HG03064 (cell line): ENCODE results near the gene PTPRC.

Experiments
- ATAC-seq: cut with Tn5 transposase; IDR thresholded peaks from one replicate; pipeline ENCODE4 v1.9.1; 2021; ENCODE audit warnings: low read depth; ENCODE audit not compliant: unreplicated experiment

Gene PTPRC

DNA sequence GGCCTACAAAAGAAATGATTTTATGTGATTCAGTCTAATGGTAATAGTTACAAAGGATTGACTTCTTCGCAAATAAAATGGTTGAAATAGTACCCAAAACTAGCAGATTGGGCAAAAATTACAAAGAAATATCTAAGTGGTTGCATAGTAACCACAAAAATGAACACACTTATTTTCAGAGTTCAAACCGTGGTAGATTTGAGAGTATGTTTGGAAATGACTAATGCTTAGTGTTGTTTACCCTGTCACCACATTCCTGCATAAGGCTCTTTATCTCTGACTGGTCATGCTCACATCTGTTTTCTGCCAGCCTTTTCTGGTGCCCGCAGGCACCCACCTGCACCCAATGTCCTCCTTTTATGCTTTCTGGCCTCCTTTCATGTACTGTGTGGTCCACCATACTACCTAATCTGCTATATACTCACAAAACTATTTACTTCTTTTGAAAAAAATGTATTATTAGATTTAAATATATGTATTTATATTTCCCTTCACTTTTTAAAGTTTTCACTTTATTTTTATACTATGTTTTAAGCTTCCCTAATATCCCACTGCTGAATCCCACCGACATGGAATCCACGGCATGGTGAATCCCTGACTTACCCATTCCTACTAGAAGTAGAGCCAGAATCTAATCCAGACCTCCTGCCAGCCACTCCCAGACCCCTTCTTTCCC, 30.3 kb downstream of the PTPRC start:
- ATAC-seq, result peak; percentile 79

GRCh38 chr1:198669771-198670170, 30.9 kb downstream of the PTPRC start:
- ATAC-seq, result no peak

DNA sequence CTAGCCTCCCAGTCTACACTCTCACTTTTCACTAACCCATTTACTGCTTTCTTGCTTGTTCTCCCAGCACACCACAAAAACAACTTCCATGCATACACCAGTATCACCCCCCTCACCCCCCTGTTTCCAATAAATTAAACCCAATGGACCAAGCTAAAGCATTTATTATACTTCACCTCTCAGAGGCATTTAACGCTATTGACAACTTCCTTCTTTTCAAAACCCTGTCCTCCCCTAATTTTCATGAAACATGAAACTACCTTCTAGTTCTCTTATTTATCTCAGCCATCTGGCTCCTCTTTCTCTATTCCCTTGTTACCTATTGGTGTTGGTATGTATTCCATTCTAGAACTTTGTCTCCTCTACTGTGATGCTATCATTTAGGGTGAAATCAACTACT, 32.3 kb downstream of the PTPRC start:
- no peak for ATAC-seq

DNA sequence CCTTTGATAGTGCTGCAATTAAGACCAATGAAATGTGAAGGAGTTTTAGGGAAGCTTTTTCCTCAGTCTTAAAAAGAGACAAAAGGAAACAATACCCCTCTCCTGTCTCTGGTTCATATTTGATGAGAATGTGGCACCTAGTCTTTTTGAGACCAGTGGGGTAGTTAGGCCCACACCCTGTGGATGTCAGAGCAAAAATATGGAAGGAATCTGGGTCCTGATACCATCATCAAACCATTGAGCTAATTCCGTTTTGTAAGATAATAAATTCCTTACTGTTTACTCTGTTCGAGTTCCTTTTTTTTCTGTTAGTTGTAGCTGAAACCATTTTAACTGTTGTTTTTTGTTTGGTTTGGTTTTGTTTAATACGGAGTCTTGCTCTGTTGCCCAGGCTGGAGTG, 33.3 kb downstream of the PTPRC start:
- no peak for ATAC-seq

GRCh38 chr1:198674009-198674408, 35.2 kb downstream of the PTPRC start:
- ATAC-seq, result no peak

DNA sequence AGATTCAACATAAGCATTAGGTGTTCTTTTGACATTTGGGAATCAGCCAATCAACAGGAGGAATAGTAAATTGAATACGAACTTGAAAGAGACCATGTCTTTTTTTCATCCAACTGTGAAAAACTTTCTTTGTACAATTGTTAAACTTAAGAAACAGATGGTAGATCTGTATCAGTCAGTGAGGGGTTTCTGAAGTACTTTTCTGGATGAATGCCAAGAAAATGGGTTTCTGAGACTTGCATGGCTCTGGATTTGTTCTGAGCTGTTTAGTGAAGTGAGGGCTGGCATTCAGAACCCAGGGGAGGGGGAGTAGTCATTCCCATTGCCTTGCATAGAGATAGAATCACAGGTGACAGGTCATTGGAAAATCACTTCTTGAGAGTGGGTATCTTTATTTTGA, 37.4 kb downstream of the PTPRC start:
- ATAC-seq, result no peak

- ATAC-seq, result no peak
Observed at GRCh38 chr1:198677027-198677426, 38.2 kb downstream of the PTPRC start.

DNA sequence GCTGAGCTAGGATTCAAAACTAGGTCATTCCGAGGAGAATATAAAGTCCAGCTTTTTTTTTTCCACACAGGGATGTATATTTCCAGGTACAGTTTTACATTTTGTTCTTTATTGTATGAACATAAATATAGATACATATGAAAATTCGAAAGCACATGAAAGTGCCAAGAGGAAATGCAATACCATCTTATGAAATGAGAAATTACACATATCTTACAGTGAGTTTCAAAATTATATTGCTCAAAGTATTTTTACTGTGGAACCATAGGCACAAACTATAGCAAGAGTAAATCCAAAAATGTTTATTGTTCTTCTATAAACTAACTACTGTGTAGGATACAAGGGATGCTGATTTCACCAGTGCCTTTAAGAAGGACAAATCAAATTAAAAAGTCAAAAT, 39.0 kb downstream of the PTPRC start:
- no peak for ATAC-seq

GRCh38 chr1:198678301-198678836, 39.5 kb downstream of the PTPRC start:
- ATAC-seq, result no peak

DNA sequence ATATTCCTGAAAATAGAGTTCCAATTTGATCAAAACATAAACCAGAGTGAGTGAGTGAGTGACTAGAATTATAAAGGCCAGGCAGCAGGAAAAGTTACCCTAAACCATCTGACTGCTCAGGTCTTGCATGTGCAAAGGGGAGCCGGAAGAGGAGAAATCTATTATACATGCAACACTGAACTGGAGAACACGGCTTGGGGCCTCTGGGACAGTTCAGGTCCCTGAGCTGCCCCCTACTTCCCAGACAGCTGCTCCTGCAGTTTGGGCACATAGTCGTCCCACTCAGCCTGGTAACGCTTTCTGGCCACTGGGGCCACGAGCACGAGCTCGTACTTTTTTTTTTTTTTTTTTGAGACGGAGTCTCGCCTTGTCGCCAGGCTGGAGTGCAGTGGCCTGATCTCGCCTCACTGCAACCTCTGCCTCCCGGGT, 40.1 kb downstream of the PTPRC start:
- peak; percentile 33 for ATAC-seq

GRCh38 chr1:198679535-198680173, 40.8 kb downstream of the PTPRC start:
- no peak for ATAC-seq

DNA sequence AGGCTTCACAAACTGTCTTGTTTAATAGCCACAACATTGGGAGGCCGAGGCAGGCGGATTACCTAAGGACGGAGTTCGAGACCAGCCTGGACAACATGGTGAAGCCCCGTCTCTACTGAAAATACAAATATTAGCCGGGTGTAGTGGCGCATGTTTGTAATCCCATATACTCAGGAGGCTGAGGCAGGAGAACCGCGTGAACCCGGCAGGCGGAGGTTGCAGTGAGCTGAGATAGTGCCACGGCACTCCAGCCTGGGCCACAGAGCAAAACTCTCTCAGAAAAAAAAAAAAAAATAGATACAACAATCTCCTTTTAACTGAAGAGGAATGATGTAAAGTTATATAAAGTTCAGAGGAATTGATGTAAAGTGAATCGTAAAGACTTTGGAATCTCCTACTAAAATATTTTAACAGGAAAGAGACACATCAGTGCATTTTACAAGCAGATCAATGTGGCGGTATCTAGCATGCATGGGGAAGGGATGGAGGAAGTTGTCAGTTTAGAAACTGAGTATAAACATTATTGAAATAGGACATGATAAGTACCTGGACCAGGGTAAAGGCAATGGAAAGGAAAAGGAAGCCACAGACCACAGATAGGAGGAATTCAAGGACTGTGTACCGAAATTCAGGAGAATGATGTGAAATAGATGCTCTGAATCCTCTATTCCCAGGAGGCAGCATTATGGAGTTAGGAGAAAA, 41.5 kb downstream of the PTPRC start:
- ATAC-seq, result no peak

GRCh38 chr1:198681252-198681651, 42.4 kb downstream of the PTPRC start:
- no peak for ATAC-seq

DNA sequence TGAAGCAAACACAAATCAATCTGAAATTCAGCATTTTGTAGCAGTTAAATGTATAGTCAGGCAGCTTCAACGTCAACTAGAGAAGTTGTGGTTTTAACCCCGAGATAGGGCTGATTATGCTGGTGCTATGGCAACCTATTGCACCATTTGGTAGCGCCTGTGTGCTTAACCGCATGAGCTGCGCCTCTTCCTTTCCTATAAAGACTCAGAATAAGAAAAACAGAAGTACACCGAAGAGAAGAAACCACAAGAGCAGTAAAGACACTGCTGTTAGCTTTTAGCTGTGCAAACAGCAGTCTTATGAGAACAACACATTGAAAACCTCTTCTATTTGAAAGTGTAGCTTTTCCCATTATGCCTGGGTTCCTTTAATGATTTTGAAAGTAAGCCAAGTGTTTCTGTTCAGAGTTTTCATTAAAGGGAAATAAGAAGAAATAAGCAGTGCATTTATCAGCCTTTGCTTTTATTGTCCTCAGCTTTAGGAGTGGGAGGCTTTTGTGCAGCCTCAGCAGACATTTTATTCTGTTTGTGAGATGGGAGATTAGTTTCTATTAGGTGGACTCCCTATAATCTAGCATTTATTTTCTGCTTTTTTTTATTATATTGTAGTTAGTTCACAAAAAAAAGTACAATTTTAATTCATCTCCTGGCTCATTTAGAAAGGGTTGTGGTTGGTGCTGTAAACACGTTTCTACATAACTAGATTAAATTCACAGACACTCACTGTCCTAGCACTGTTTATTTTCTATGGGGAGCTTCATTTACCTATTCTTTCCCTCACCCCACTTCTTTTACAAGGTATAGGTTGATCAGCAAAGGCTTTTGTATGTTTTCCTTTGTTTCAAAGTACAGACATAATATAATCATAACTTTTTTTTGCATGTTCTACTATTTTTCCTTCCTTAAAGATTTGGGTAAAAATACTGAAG, 43.3 kb downstream of the PTPRC start:
- ATAC-seq, result peak; percentile 92

GRCh38 chr1:198682850-198683249, 44.0 kb downstream of the PTPRC start:
- no peak for ATAC-seq

- no peak for ATAC-seq
Observed at GRCh38 chr1:198683449-198683848, 44.6 kb downstream of the PTPRC start.

GRCh38 chr1:198686069-198686728, 47.4 kb downstream of the PTPRC start:
- no peak for ATAC-seq

DNA sequence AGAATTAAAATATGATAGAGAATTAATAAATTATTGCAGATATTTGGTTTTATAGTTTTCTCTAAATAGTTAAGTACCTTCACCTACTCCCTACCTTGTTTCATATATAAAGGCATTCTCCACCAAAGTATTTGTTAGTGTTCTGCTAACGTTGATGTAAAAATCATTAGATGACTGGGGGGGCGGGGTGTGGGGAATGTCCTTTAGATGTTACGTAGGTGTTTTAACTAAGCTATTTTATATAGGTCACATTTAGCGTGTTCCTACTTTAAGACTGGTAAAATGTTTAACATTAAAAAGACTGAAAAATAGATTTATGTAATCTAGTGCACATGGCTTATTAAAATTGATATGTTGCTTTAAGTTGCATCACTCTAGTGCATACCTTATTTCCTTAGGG, 48.6 kb downstream of the PTPRC start:
- ATAC-seq, result no peak

- ATAC-seq, result no peak
Observed at GRCh38 chr1:198691063-198691462, 52.2 kb downstream of the PTPRC start.

- no peak for ATAC-seq
Observed at GRCh38 chr1:198693321-198693720, 54.5 kb downstream of the PTPRC start.
